Ishikawa (cell line): ENCODE results near the gene KCNQ4.

Source experiments
- CEBPB ChIP-seq: IDR thresholded peaks from 2 replicates; pipeline ENCODE4 v1.6.1; 2012
- CREB1 ChIP-seq: IDR thresholded peaks from 2 replicates; pipeline ENCODE4 v1.6.1; 2012; ENCODE audit warnings: low read depth
- EP300 ChIP-seq: IDR thresholded peaks from 2 replicates; pipeline ENCODE4 v1.6.1; 2012; ENCODE audit warnings: borderline replicate concordance
- MAX ChIP-seq: IDR thresholded peaks from 2 replicates; pipeline ENCODE4 v1.6.1; 2012
- NFIC ChIP-seq: IDR thresholded peaks from 2 replicates; pipeline ENCODE4 v1.6.1; 2012
- RAD21 ChIP-seq: IDR thresholded peaks from 2 replicates; pipeline ENCODE4 v1.6.1; 2012; ENCODE audit warnings: low read depth
- REST ChIP-seq: IDR thresholded peaks from 2 replicates; pipeline ENCODE4 v1.6.1; 2012; ENCODE audit warnings: low read depth, mild to moderate bottlenecking
- TAF1 ChIP-seq: IDR thresholded peaks from 2 replicates; pipeline ENCODE4 v1.6.1; 2012; ENCODE audit warnings: low read depth, mild to moderate bottlenecking
- TCF12 ChIP-seq: IDR thresholded peaks from 2 replicates; pipeline ENCODE4 v1.6.1; 2012; ENCODE audit warnings: low read depth
- TEAD4 ChIP-seq: IDR thresholded peaks from 2 replicates; pipeline ENCODE4 v1.6.1; 2012
- USF1 ChIP-seq: IDR thresholded peaks from 2 replicates; pipeline ENCODE4 v1.6.1; 2012
- YY1 ChIP-seq: IDR thresholded peaks from 2 replicates; pipeline ENCODE4 v1.6.1; 2012; ENCODE audit warnings: low read depth
- ZBTB7A ChIP-seq: IDR thresholded peaks from 2 replicates; pipeline ENCODE4 v1.6.1; 2012; ENCODE audit warnings: low read depth

GRCh38 chr1:40803447-40803846, 19.9 kb downstream of the KCNQ4 start:
- TF ChIP-seq CEBPB = no peak
- TF ChIP-seq YY1 = no peak
- TF ChIP-seq USF1 = no peak
- TF ChIP-seq EP300 = no peak
- TF ChIP-seq CREB1 = no peak
- TF ChIP-seq TAF1 = no peak
- no peak for TF ChIP-seq TCF12
- no peak for TF ChIP-seq ZBTB7A
- TF ChIP-seq TEAD4 = no peak
- TF ChIP-seq MAX = no peak
- TF ChIP-seq NFIC = no peak
- TF ChIP-seq REST = no peak
- no peak for TF ChIP-seq RAD21
